Liver (tissue), 9 donors: ENCODE measurements around the gene SGF29. TPM values are rescaled to one million over a fixed set of nuclear protein-coding genes. Genes with fewer than 3 reads are reported as not detected.

ENCODE experiments used
- DNase-seq: peaks from one replicate; pipeline ENCODE4 v3.0.0-alpha.2; 2017; ENCODE audit warnings: low spot score
- H3K27ac ChIP-seq, 2 donors: one replicate each; pipeline ENCODE4 v1.7.0; 2013; ENCODE audit warnings: inconsistent platforms in 2 of 2, low read length in 2 of 2, control low read depth in 1 of 2, low read depth in 1 of 2, mild to moderate bottlenecking in 1 of 2
- H3K27me3 ChIP-seq, 4 donors: one replicate each; pipeline versions ENCODE4 v1.6.1 to v1.7.0; 2013; ENCODE audit warnings: low read length in 3 of 4, inconsistent platforms in 1 of 4, mild to moderate bottlenecking in 1 of 4, moderate library complexity in 1 of 4; ENCODE audit not compliant: control insufficient read depth in 4 of 4, insufficient read depth in 4 of 4
- H3K36me3 ChIP-seq, 4 donors: one replicate each; pipeline versions ENCODE4 v1.6.1 to v1.7.0; 2013; ENCODE audit warnings: low read length in 3 of 4, mild to moderate bottlenecking in 3 of 4, low read depth in 1 of 4, moderate library complexity in 1 of 4; ENCODE audit not compliant: control insufficient read depth in 4 of 4, insufficient read depth in 3 of 4
- H3K4me1 ChIP-seq, 4 donors: one replicate each; pipeline versions ENCODE4 v1.6.1 to v1.7.0; 2013; ENCODE audit warnings: low read length in 3 of 4, mild to moderate bottlenecking in 3 of 4, moderate library complexity in 1 of 4; ENCODE audit not compliant: control insufficient read depth in 4 of 4, insufficient read depth in 4 of 4
- H3K4me3 ChIP-seq, 3 donors: one replicate each; pipeline versions ENCODE4 v1.6.1 to v1.7.0; 2013; ENCODE audit warnings: low read length in 3 of 3, control low read depth in 1 of 3, low read depth in 1 of 3, mild to moderate bottlenecking in 1 of 3
- H3K9ac ChIP-seq, 2 donors: one replicate each; pipeline ENCODE4 v1.7.0; 2013; ENCODE audit warnings: low read length in 2 of 2, mild to moderate bottlenecking in 2 of 2, moderate library complexity in 2 of 2, control low read depth in 1 of 2, low read depth in 1 of 2
- H3K9me3 ChIP-seq, 4 donors: one replicate each; pipeline versions ENCODE4 v1.6.1 to v1.7.0; 2013; ENCODE audit warnings: low read length in 3 of 4; ENCODE audit not compliant: control insufficient read depth in 4 of 4
- EGR1 ChIP-seq, 2 donors: IDR thresholded peaks; 2 replicates each; pipeline ENCODE4 v1.6.1; 2016 to 2018; ENCODE audit warnings: antibody characterized with exemption in 2 of 2, low read depth in 2 of 2
- FOXA1 ChIP-seq: IDR thresholded peaks from 2 replicates; pipeline ENCODE4 v1.6.1; 2016; ENCODE audit warnings: antibody characterized with exemption
- FOXA2 ChIP-seq: IDR thresholded peaks from 2 replicates; pipeline ENCODE4 v1.6.1; 2016; ENCODE audit warnings: antibody characterized with exemption
- GABPA ChIP-seq, 2 donors: IDR thresholded peaks in 1 of 2; conservative IDR thresholded peaks in 1 of 2; 2 replicates each; pipeline ENCODE4 v1.6.1; 2016; ENCODE audit warnings: antibody characterized with exemption in 2 of 2, mild to moderate bottlenecking in 1 of 2, moderate library complexity in 1 of 2
- HNF4G ChIP-seq: IDR thresholded peaks from 2 replicates; pipeline ENCODE4 v1.6.1; 2016; ENCODE audit warnings: antibody characterized with exemption
- JUND ChIP-seq, 2 donors: IDR thresholded peaks; 2 replicates each; pipeline ENCODE4 v1.6.1; 2016; ENCODE audit warnings: antibody characterized with exemption in 2 of 2
- RAD21 ChIP-seq, 2 donors: IDR thresholded peaks; 2 replicates each; pipeline ENCODE4 v1.6.1; 2016; ENCODE audit warnings: antibody characterized with exemption in 2 of 2, mild to moderate bottlenecking in 2 of 2
- RXRA ChIP-seq, 2 donors: IDR thresholded peaks; 2 replicates each; pipeline ENCODE4 v1.6.1; 2017 to 2018; ENCODE audit warnings: antibody characterized with exemption in 2 of 2, mild to moderate bottlenecking in 1 of 2
- SP1 ChIP-seq: IDR thresholded peaks from 2 replicates; pipeline ENCODE4 v1.6.1; 2018; ENCODE audit warnings: antibody characterized with exemption, mild to moderate bottlenecking
- TAF1 ChIP-seq: conservative IDR thresholded peaks from 2 replicates; pipeline ENCODE4 v1.6.1; 2016; ENCODE audit warnings: antibody characterized with exemption, mild to moderate bottlenecking
- WGBS: extraction: QIAGEN DNeasy Blood & Tissue Kit; methylation state at CpG from one replicate; pipeline ENCODE4 v1.1.7; 2013; 5-methylcytosine and 5-hydroxymethylcytosine counted together
- polyA plus RNA-seq, 2 donors: library from polyadenylated mRNA; stranded (reverse) in 1 of 2; unstranded in 1 of 2; fragments of 200-250 nt in 1 of 2; fragments of >200 nt in 1 of 2; fragmentation: Nextera tagmentation in 1 of 2; extraction: Ambion mirVana in 1 of 2; gene quantifications; one replicate each; pipeline versions ENCODE4 v1.2.1 to v1.2.3, GENCODE V29; 2013 to 2015
- total RNA-seq, 2 donors: library from RNA; depleted of rRNA; stranded (reverse); fragments of >200 nt; gene quantifications; one replicate each; pipeline ENCODE4 v1.2.3, GENCODE V29; 2014
- TF ChIP-seq, protein P1 (sequence below): fragments of 150-350 bp; IDR thresholded peaks from 2 replicates; pipeline ENCODE4 v1.5.1; 2017; ENCODE audit warnings: improper control_type of control experiment, low read depth, low read length; ENCODE audit not compliant: missing input control
- TF ChIP-seq, protein P2 (sequence below): IDR thresholded peaks from 2 replicates; pipeline ENCODE4 v1.6.1; 2016; ENCODE audit warnings: antibody characterized with exemption
- TF ChIP-seq, protein P3 (sequence below): IDR thresholded peaks from 2 replicates; pipeline ENCODE4 v1.6.1; 2016; ENCODE audit warnings: antibody characterized with exemption, mild to moderate bottlenecking
- TF ChIP-seq, protein P4 (sequence below): IDR thresholded peaks from 2 replicates; pipeline ENCODE4 v1.6.1; 2016; ENCODE audit warnings: antibody characterized with exemption
- donor health status: healthy.
- donor health status: healthy.
- donor health status: healthy.
- donor health status: healthy.
- donor health status: healthy.

SGF29 gene
- total and polyA plus RNA-seq, 4 donors = 6.5 to 18.1 (median 10.5) TPM

DNA sequence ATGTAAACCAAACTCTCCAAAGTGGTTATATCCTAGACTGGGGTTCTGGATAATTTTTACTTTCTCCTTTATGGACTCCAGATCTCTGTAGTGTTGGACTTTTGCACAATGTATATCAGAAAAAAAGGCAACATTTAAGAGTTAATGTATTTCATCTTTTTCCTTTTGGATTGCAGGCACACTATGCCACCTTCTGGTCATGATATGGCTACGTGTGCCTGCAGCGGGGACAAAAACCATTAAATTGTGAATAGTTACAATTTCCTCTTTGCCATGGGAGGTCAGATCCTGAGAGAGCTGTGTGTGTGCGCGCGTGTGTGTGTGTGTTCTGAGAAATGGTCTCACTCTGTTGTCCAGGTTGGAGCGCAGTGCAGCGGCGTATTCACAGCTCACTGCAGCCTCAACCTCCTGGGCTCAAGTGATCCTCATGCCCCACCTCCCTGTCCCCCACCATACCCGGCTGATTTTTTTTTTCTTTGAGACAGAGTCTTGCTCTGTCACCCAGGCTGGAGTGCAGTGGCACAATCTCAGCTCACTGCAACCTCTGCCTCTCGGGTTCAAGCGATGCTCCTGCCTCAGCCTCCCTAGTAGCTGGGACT is 4.3 kb upstream of the SGF29 start:
- Histone ChIP-seq H3K36me3 (no peaks in the 10 kb centered on the region), H3K27ac (no peak overlapping the region), H3K27me3 (no peaks in the 10 kb centered on the region), H3K4me3 (no peak overlapping the region), H3K9ac (peak overlapping the region in 1 of 2 donors; percentile 32), H3K4me1 (peaks cover under 1 to 10% (median 2%) of the 10 kb centered on the region in 4 donors), H3K9me3 (no peaks in the 10 kb centered on the region)
- DNase-seq = no peak
- 33% methylated on average over 11 of the region's 11 CpGs for WGBS
- peak; percentile 93 for TF ChIP-seq RAD21 (IDR thresholded peaks at IDR 0.05)
- no peak for TF ChIP-seq JUND (IDR thresholded peaks at IDR 0.05)
- TF ChIP-seq, protein P1, sequence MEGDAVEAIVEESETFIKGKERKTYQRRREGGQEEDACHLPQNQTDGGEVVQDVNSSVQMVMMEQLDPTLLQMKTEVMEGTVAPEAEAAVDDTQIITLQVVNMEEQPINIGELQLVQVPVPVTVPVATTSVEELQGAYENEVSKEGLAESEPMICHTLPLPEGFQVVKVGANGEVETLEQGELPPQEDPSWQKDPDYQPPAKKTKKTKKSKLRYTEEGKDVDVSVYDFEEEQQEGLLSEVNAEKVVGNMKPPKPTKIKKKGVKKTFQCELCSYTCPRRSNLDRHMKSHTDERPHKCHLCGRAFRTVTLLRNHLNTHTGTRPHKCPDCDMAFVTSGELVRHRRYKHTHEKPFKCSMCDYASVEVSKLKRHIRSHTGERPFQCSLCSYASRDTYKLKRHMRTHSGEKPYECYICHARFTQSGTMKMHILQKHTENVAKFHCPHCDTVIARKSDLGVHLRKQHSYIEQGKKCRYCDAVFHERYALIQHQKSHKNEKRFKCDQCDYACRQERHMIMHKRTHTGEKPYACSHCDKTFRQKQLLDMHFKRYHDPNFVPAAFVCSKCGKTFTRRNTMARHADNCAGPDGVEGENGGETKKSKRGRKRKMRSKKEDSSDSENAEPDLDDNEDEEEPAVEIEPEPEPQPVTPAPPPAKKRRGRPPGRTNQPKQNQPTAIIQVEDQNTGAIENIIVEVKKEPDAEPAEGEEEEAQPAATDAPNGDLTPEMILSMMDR = peak; percentile 75
- peak in 1 of 2 donors; percentile 19 for TF ChIP-seq RXRA (IDR thresholded peaks at IDR 0.05)

DNA sequence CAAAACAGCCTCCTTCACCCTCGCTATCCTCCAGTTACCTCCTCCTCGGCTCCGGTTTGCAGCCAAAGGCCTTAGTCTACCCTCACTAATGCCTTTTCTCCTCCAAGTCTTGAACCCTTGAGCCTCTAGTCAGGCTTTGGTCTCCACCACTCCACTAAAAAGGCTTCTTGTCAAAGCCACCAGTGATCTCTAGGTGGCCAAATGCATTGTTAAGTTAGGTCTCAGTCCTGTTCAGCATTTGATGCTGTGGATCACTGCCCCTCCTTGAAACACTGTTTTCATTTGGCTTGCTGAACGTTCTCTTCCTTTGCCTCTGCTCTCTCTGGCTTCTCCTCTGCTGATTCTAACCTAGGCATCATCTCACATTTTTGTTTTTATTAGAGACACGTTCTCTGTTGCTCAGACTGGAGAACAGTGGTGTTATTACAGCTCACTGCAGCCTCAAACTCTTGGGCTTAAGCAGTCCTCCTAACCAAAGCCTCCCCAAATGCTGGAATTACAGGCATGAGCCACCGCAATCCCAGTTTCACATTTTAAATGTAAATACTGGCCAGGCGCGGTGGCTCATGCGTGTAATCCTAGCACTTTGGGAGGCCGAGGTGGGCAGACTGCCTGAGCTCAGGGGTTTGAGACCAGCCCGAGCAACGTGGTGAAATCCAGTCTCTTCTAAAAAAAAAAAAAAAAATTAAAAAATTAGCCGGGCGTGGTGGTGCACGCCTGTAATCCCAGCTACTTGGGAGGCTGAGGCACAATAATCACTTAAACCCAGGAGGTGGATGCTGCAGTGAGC is 1.1 kb downstream of the SGF29 start:
- H3K36me3 ChIP-seq = peaks cover 0 to 10% (median 4%) of the 10 kb centered on the region in 4 donors
- H3K9me3 ChIP-seq = no peaks in the 10 kb centered on the region
- no peak overlapping the region for H3K27ac ChIP-seq
- no peaks in the 10 kb centered on the region for H3K27me3 ChIP-seq
- H3K9ac ChIP-seq = peak overlapping the region in 1 of 2 donors; percentile 49
- no peak for TF ChIP-seq JUND (IDR thresholded peaks at IDR 0.05)
- TF ChIP-seq, protein P1 = no peak
- TF ChIP-seq, protein P2, sequence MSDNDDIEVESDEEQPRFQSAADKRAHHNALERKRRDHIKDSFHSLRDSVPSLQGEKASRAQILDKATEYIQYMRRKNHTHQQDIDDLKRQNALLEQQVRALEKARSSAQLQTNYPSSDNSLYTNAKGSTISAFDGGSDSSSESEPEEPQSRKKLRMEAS = no peak
- no peak for TF ChIP-seq HNF4G
- no peak for TF ChIP-seq RXRA (IDR thresholded peaks at IDR 0.05)
- no peak for TF ChIP-seq RAD21 (IDR thresholded peaks at IDR 0.05)
- TF ChIP-seq TAF1 = no peak
- TF ChIP-seq, protein P3, sequence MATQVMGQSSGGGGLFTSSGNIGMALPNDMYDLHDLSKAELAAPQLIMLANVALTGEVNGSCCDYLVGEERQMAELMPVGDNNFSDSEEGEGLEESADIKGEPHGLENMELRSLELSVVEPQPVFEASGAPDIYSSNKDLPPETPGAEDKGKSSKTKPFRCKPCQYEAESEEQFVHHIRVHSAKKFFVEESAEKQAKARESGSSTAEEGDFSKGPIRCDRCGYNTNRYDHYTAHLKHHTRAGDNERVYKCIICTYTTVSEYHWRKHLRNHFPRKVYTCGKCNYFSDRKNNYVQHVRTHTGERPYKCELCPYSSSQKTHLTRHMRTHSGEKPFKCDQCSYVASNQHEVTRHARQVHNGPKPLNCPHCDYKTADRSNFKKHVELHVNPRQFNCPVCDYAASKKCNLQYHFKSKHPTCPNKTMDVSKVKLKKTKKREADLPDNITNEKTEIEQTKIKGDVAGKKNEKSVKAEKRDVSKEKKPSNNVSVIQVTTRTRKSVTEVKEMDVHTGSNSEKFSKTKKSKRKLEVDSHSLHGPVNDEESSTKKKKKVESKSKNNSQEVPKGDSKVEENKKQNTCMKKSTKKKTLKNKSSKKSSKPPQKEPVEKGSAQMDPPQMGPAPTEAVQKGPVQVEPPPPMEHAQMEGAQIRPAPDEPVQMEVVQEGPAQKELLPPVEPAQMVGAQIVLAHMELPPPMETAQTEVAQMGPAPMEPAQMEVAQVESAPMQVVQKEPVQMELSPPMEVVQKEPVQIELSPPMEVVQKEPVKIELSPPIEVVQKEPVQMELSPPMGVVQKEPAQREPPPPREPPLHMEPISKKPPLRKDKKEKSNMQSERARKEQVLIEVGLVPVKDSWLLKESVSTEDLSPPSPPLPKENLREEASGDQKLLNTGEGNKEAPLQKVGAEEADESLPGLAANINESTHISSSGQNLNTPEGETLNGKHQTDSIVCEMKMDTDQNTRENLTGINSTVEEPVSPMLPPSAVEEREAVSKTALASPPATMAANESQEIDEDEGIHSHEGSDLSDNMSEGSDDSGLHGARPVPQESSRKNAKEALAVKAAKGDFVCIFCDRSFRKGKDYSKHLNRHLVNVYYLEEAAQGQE = no peak
- TF ChIP-seq SP1 = no peak
- TF ChIP-seq FOXA1 = no peak
- no peak for TF ChIP-seq EGR1 (IDR thresholded peaks at IDR 0.05; ENCODE audit: low read depth in 2 of 2)
- TF ChIP-seq GABPA (IDR thresholded peaks at IDR 0.05 in 1 of 2, conservative IDR thresholded peaks at IDR 0.05 in 1 of 2) = no peak
- TF ChIP-seq FOXA2 = no peak
- TF ChIP-seq, protein P4, sequence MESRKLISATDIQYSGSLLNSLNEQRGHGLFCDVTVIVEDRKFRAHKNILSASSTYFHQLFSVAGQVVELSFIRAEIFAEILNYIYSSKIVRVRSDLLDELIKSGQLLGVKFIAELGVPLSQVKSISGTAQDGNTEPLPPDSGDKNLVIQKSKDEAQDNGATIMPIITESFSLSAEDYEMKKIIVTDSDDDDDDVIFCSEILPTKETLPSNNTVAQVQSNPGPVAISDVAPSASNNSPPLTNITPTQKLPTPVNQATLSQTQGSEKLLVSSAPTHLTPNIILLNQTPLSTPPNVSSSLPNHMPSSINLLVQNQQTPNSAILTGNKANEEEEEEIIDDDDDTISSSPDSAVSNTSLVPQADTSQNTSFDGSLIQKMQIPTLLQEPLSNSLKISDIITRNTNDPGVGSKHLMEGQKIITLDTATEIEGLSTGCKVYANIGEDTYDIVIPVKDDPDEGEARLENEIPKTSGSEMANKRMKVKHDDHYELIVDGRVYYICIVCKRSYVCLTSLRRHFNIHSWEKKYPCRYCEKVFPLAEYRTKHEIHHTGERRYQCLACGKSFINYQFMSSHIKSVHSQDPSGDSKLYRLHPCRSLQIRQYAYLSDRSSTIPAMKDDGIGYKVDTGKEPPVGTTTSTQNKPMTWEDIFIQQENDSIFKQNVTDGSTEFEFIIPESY = no peak
- WGBS = 90% methylated on average over 15 of the region's 15 CpGs
- H3K4me1 ChIP-seq = peaks cover 2 to 14% (median 7%) of the 10 kb centered on the region in 4 donors
- peak overlapping the region; percentile 56 to 75 (median 57) for H3K4me3 ChIP-seq
- no peak for DNase-seq
